ENCODE measurements around the gene SQOR.

Gene SQOR

DNA sequence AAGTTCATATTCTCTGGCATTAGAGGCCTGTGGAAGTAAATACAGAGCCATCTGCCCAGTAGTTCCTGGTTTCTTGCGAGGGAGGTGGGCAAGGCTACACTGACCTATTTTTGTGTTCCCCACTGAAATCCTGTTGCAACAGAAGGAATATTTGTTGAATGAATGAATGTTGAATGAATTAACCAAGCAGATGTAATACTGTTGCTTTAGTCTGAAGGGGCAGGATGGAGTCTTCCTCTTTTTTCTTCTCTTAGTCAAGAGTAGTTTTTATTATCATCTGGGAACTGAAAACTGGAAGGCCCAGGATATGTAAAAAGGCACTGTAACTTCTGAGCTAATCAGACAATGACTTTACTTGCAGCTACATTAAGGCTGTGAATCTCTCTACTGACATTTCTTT is 30.5 kb upstream of the SQOR start:
- Histone ChIP-seq H3K4me1 (ENCODE audit: control insufficient read depth, insufficient read depth, low read length) (no peaks in the 10 kb centered on the region), H3K36me3 (ENCODE audit: control insufficient read depth, insufficient read depth, low read length) (no peaks in the 10 kb centered on the region), H3K9me3 (ENCODE audit: control insufficient read depth, low read length) (no peaks in the 10 kb centered on the region), H3K9ac (ENCODE audit: low read length) (no peak overlapping the region), H3K4me3 (ENCODE audit: low read length) (no peak overlapping the region), H3K27me3 (ENCODE audit: control insufficient read depth, insufficient read depth, low read length) (no peaks in the 10 kb centered on the region)

DNA sequence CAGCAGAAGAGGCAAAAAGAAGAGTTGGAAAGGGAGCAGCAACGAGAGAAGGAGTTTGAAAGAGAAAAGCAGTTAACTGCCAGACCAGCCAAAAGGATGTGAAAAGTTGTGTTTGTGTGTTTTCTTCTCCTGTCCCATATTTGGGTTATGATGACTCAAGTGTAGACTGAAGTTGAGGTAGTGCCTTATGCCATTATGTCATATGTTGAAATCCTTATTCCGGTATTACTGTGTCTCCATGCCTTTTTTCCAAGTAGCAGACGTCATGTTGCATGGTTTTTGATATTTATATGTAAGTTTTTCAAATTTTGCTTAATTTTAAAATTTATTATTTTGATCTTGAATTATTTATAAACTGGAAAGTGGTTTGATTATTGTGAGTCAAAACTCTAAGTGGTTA is 28.4 kb upstream of the SQOR start:
- Histone ChIP-seq H3K9ac (ENCODE audit: low read length) (no peak overlapping the region), H3K36me3 (ENCODE audit: control insufficient read depth, insufficient read depth, low read length) (no peaks in the 10 kb centered on the region), H3K9me3 (ENCODE audit: control insufficient read depth, low read length) (no peaks in the 10 kb centered on the region), H3K4me1 (ENCODE audit: control insufficient read depth, insufficient read depth, low read length) (no peaks in the 10 kb centered on the region), H3K27me3 (ENCODE audit: control insufficient read depth, insufficient read depth, low read length) (no peaks in the 10 kb centered on the region), H3K4me3 (ENCODE audit: low read length) (no peak overlapping the region)

DNA sequence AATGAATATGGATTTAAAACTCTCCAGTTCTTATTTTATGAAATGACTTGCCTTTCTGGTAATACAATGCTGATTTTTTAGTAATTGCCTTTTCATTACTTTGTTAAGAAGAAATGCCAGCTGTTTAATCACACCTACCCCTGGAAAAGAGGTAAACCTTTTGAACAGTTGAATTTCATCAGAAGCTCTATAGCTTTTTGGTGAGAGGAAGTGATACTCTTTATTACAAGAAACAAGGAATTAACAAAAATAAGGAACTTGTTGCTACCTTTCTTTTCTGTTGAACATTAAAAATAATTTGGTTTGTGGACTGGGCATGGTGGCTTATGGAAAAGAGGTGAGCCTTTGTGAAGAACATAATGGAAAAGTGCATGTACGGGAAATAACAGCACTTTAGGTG is 28.0 kb upstream of the SQOR start:
- no peak overlapping the region for H3K9ac ChIP-seq (ENCODE audit: low read length)
- H3K4me3 ChIP-seq (ENCODE audit: low read length), result no peak overlapping the region
- no peaks in the 10 kb centered on the region for H3K27me3 ChIP-seq (ENCODE audit: control insufficient read depth, insufficient read depth, low read length)
- H3K36me3 ChIP-seq (ENCODE audit: control insufficient read depth, insufficient read depth, low read length), result no peaks in the 10 kb centered on the region
- H3K9me3 ChIP-seq (ENCODE audit: control insufficient read depth, low read length), result no peaks in the 10 kb centered on the region
- H3K4me1 ChIP-seq (ENCODE audit: control insufficient read depth, insufficient read depth, low read length), result no peaks in the 10 kb centered on the region

DNA sequence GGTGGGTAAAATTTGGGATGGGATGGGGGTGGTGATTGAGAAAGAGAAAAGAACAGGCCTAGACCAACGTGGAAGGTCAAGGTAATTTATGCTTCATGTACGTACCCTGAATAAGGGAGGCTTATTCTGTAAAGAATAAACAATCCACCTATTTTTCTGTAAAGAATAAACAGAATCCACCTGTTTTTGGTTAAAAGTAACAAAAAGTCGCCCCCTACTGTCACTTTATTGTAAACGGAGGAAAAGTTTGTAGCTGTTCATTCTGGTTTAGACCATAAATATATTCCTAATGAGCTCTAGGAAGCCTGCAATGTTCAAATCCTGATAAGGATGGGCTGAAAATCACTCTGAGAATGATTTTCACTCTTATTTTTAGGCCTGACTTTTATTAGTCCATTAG is 23.5 kb upstream of the SQOR start:
- Histone ChIP-seq H3K36me3 (ENCODE audit: control insufficient read depth, insufficient read depth, low read length) (no peaks in the 10 kb centered on the region), H3K4me1 (ENCODE audit: control insufficient read depth, insufficient read depth, low read length) (no peaks in the 10 kb centered on the region), H3K9me3 (ENCODE audit: control insufficient read depth, low read length) (no peaks in the 10 kb centered on the region), H3K27me3 (ENCODE audit: control insufficient read depth, insufficient read depth, low read length) (no peaks in the 10 kb centered on the region), H3K4me3 (ENCODE audit: low read length) (no peak overlapping the region), H3K9ac (ENCODE audit: low read length) (no peak overlapping the region)

DNA sequence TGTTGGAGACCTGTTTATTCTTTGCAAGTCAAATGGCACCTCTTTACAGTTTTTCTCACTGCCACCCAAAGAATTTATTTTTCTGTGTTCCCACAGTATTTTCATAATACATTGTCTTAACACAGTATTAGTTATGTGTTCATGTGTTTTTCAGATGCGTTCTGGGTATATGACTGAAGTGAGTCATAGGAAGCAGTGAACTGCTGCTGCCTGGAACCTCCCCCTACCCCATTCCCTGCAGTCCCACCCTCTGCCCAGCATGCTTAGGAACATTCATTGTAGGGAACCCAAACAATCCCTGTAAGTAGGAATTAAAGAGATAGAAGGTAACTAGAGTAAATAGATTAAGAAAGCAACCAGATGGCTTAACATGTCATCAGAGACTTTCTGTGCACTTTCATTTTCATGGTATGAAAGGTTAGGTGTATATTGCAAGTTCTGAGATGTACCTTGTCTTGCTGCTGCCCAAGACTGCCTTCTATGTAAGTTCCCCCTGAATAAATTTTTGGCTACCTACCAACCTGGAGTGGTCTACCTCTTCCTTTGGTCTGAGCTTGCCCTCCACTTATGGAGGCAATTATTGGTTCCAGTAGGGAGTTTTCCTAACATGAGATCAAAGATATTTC is 21.9 kb upstream of the SQOR start:
- Histone ChIP-seq H3K4me3 (ENCODE audit: low read length) (no peak overlapping the region), H3K9me3 (ENCODE audit: control insufficient read depth, low read length) (no peaks in the 10 kb centered on the region), H3K9ac (ENCODE audit: low read length) (no peak overlapping the region), H3K27me3 (ENCODE audit: control insufficient read depth, insufficient read depth, low read length) (no peaks in the 10 kb centered on the region), H3K4me1 (ENCODE audit: control insufficient read depth, insufficient read depth, low read length) (no peaks in the 10 kb centered on the region), H3K36me3 (ENCODE audit: control insufficient read depth, insufficient read depth, low read length) (no peaks in the 10 kb centered on the region)

DNA sequence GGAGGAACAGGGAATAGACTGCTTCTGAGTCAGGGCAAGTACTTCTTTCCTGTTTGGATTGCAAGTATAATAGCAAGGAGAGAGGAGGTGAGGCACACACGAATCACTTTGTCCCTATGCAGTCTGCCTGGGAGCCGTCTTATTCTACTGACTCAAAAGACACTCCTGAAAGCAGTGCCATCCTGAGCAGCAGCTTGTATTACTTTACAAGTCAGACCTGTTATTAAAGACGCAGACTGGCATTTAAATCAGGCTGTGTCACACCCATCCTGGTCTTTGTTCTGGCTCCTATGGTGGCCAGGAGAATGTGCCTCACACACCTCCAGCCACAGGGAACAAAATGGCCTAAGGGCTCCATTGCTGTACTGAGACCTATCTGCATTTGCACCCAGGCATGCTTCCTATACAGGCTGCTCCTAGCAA is 17.9 kb upstream of the SQOR start:
- no peaks in the 10 kb centered on the region for H3K4me1 ChIP-seq (ENCODE audit: control insufficient read depth, insufficient read depth, low read length)
- no peak overlapping the region for H3K9ac ChIP-seq (ENCODE audit: low read length)
- H3K9me3 ChIP-seq (ENCODE audit: control insufficient read depth, low read length), result no peaks in the 10 kb centered on the region
- no peaks in the 10 kb centered on the region for H3K27me3 ChIP-seq (ENCODE audit: control insufficient read depth, insufficient read depth, low read length)
- no peak overlapping the region for H3K4me3 ChIP-seq (ENCODE audit: low read length)
- no peaks in the 10 kb centered on the region for H3K36me3 ChIP-seq (ENCODE audit: control insufficient read depth, insufficient read depth, low read length)

DNA sequence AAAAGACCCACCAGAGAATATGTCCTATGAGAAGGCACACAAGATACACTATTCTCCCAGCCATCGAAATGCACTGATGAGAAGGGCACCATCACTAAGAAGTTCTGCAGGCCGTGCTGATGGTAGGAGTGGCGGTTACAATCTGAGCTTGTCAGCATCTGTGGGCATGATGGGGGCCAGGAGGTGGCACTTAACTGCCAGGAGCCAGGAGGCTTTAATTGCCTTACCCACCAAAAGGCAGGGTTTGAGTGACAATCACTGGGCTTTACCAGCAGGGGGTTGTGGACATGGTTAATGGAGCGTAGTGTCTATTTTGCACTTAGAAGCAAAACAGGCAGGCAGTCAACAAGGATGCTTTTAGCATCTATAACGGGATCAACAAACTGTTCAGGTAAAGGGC is 16.0 kb upstream of the SQOR start:
- H3K27me3 ChIP-seq (ENCODE audit: control insufficient read depth, insufficient read depth, low read length), result no peaks in the 10 kb centered on the region
- no peak overlapping the region for H3K4me3 ChIP-seq (ENCODE audit: low read length)
- H3K36me3 ChIP-seq (ENCODE audit: control insufficient read depth, insufficient read depth, low read length), result no peaks in the 10 kb centered on the region
- no peaks in the 10 kb centered on the region for H3K4me1 ChIP-seq (ENCODE audit: control insufficient read depth, insufficient read depth, low read length)
- no peak overlapping the region for H3K9ac ChIP-seq (ENCODE audit: low read length)
- no peaks in the 10 kb centered on the region for H3K9me3 ChIP-seq (ENCODE audit: control insufficient read depth, low read length)

DNA sequence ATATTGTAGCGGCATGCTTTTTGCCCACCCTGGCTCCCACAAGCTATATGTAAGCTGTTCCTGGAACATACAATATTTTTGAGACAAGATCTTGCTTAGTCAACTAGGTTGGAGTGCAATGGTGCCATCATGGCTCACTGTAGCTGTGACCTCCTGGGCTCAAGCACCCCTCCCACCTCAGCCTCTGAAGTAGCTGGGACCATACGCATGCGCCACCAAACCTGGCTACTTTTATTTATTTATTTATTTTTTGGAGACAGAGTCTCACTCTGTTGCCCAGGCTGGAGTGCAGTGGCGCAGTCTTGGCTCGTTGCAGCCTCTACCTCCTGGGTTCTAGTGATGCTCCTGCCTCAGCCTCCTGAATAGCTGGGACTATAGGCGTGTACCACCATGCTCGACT is 6.7 kb upstream of the SQOR start:
- Histone ChIP-seq H3K4me1 (ENCODE audit: control insufficient read depth, insufficient read depth, low read length) (peaks cover 8% of the 10 kb centered on the region), H3K9ac (ENCODE audit: low read length) (no peak overlapping the region), H3K9me3 (ENCODE audit: control insufficient read depth, low read length) (no peaks in the 10 kb centered on the region), H3K4me3 (ENCODE audit: low read length) (no peak overlapping the region), H3K27me3 (ENCODE audit: control insufficient read depth, insufficient read depth, low read length) (no peaks in the 10 kb centered on the region), H3K36me3 (ENCODE audit: control insufficient read depth, insufficient read depth, low read length) (no peaks in the 10 kb centered on the region)

DNA sequence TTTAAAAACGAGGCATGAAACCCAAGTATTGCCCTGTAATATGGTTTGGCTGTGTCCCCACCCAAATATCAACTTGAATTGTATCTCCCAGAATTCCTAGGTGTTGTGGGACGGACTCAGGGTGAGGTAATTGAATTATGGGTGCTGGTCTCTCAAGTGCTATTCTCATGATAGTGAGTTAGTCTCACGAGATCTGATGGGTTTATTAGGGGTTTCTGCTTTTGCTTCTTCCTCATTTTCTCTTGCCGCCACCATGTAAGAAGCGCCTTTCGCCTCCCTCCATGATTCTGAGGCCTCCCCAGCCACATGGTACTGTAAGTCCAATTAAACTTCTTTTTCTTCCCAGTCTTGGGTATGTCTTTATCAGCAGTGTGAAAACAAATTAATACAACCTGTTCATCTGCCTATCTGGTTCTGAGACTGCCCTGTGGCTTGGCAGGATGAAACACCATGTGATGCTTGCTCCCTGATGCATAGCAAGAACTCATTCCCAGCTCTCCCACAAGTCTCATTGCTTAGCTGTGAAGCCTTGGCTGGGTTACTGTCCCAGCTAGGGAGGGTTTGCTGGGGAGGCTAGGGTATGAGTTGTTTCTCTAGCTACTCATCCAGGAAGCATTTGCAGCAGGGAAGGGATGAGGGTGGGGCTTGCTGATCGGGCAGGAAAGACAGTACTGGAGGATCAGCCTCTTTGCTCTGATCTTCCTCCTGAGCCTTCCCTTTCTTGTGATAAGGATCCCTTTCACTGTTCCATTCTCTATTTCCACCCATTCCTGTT is 3.7 kb upstream of the SQOR start:
- Histone ChIP-seq H3K4me1 (ENCODE audit: control insufficient read depth, insufficient read depth, low read length) (peaks cover 8% of the 10 kb centered on the region), H3K4me3 (ENCODE audit: low read length) (no peak overlapping the region), H3K27me3 (ENCODE audit: control insufficient read depth, insufficient read depth, low read length) (no peaks in the 10 kb centered on the region), H3K36me3 (ENCODE audit: control insufficient read depth, insufficient read depth, low read length) (no peaks in the 10 kb centered on the region), H3K9me3 (ENCODE audit: control insufficient read depth, low read length) (no peaks in the 10 kb centered on the region), H3K9ac (ENCODE audit: low read length) (no peak overlapping the region)

DNA sequence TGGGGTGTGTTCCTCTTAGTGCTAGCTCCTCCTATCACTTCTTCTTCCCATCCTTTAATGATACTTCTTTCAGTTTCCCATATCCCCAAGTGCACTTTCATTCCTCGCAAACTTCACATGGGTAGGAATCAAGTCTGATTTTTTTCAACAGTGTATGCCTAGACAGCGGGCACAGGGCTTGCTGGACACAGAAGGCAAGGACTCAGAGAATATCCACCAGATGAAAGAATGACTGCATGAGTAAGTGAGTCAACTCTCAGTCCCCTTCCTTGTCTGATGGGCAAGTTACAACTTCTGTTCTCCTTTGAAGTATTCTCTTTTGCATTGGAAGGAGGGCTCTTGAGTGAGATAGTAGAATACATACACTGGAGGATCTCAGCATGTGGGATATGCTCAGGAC is 3.1 kb upstream of the SQOR start:
- H3K27me3 ChIP-seq (ENCODE audit: control insufficient read depth, insufficient read depth, low read length), result no peaks in the 10 kb centered on the region
- no peak overlapping the region for H3K4me3 ChIP-seq (ENCODE audit: low read length)
- peaks cover 13% of the 10 kb centered on the region for H3K4me1 ChIP-seq (ENCODE audit: control insufficient read depth, insufficient read depth, low read length)
- no peaks in the 10 kb centered on the region for H3K36me3 ChIP-seq (ENCODE audit: control insufficient read depth, insufficient read depth, low read length)
- H3K9ac ChIP-seq (ENCODE audit: low read length), result no peak overlapping the region
- H3K9me3 ChIP-seq (ENCODE audit: control insufficient read depth, low read length), result no peaks in the 10 kb centered on the region

DNA sequence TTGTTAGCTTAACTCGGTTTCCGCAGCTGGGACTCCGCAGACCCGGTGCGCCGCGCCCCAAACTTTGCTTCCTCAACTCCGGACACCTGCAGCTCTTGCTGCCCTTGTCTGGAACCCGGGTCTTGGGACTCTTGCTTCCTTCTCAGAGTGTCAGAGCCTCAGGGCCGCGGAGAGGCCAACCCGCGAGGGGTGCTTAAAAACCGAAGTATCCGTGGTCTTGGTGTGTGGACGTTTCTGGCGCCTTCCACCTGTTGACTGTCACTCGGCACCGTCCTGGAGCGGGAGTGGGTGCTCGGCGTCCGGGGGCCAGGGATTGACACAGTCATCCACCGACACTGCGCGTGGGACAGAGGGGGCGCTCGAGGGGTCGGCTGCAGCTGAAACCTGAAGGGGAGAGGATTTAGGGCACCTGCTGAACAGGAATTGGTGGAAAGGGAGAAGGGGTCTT is 386 bp downstream of the SQOR start:
- Histone ChIP-seq H3K27me3 (ENCODE audit: control insufficient read depth, insufficient read depth, low read length) (no peaks in the 10 kb centered on the region), H3K36me3 (ENCODE audit: control insufficient read depth, insufficient read depth, low read length) (no peaks in the 10 kb centered on the region), H3K9me3 (ENCODE audit: control insufficient read depth, low read length) (no peaks in the 10 kb centered on the region), H3K9ac (ENCODE audit: low read length) (peak overlapping the region; percentile 95), H3K4me1 (ENCODE audit: control insufficient read depth, insufficient read depth, low read length) (peaks cover 45% of the 10 kb centered on the region), H3K4me3 (ENCODE audit: low read length) (peak overlapping the region; percentile 76)

DNA sequence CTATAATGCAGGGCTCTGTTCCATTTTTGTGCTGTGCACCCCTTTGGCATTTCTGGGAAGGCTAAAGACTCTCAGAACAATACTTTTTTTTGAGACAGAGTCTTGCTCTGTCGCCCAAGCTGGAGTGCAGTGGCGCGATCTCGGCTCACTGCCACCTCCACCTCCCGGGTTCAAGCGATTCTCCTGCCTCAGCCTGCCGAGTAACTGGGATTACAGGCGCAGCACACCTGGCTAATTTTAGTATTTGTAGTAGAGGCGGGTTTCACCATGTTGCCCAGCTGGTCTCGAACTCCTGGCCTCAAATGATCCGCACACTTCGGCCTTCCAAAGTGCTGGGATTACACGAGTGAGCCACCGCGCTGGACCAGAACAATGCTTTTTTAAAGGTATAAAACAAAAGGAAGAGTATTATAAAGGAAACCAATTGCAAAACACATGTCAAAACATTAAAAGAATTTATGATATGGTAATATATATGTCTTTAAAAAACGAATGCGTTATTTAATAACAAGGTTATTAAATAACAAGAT is 999 bp downstream of the SQOR start:
- Histone ChIP-seq H3K4me3 (ENCODE audit: low read length) (peak overlapping the region; percentile 76), H3K9ac (ENCODE audit: low read length) (peak overlapping the region; percentile 95), H3K9me3 (ENCODE audit: control insufficient read depth, low read length) (no peaks in the 10 kb centered on the region), H3K36me3 (ENCODE audit: control insufficient read depth, insufficient read depth, low read length) (no peaks in the 10 kb centered on the region), H3K27me3 (ENCODE audit: control insufficient read depth, insufficient read depth, low read length) (no peaks in the 10 kb centered on the region), H3K4me1 (ENCODE audit: control insufficient read depth, insufficient read depth, low read length) (peaks cover 51% of the 10 kb centered on the region)
